Endothelial cell of umbilical vein (primary cell): ENCODE results near the gene SMAD7. TPM values are rescaled to one million over a fixed set of nuclear protein-coding genes. Genes with fewer than 3 reads are reported as not detected.

ENCODE experiments used
- BruUV-seq: library from RNA; stranded (reverse); fragments of 400-500 nt; replicated peaks from 2 replicates; lab custom pipeline; 2021; lab: Mats Ljungman, UMichigan
- CTCF ChIA-PET: fragments of 300-600, 350-600 bp; sonication (Branson Sonifier 250); formaldehyde crosslinking; loops from one replicate; lab custom pipeline; 2021; ENCODE audit warnings: antibody characterized with exemption, inconsistent platforms; lab: Charles Lee
- POLR2A ChIA-PET: fragments of 300-600, 350-600 bp; sonication (Branson Sonifier 250); formaldehyde crosslinking; loops from one replicate; lab custom pipeline; 2021; ENCODE audit warnings: antibody characterized with exemption, inconsistent platforms; lab: Charles Lee
- DNase-seq: peaks from one replicate; pipeline ENCODE4 v3.0.0-alpha.2; 2011; ENCODE audit warnings: low read depth, low spot score
- FAIRE-seq: peaks from 2 replicates; lab custom pipeline; 2011; peaks lifted over from hg19 to GRCh38; lab: Jason Lieb, UNC
- H2AFZ ChIP-seq: 2 replicates; pipeline ENCODE4 v1.6.0; 2012; ENCODE audit warnings: low read depth, low read length, control low read depth, inconsistent platforms
- H3K27ac ChIP-seq: 2 replicates; pipeline ENCODE4 v1.5.1; 2011; ENCODE audit warnings: low read depth, mild to moderate bottlenecking, control low read depth, low read length, moderate library complexity; ENCODE audit not compliant: insufficient read depth
- H3K27me3 ChIP-seq, 2 experiments: 2 replicates each; pipeline versions ENCODE4 v1.6.0 to v1.6.1; 2011; ENCODE audit warnings: low read length in 2 of 2, mixed read lengths in 1 of 2; ENCODE audit not compliant: control insufficient read depth in 2 of 2, insufficient read depth in 2 of 2
- H3K36me3 ChIP-seq, 2 experiments: 2 replicates in 1 of 2; 3 replicates in 1 of 2; pipeline ENCODE4 v1.5.1; 2011; ENCODE audit warnings: low read length in 2 of 2, mild to moderate bottlenecking in 1 of 2, moderate library complexity in 1 of 2; ENCODE audit not compliant: control insufficient read depth in 2 of 2, insufficient read depth in 2 of 2; ENCODE audit errors: extremely low read depth in 1 of 2
- H3K4me1 ChIP-seq: 3 replicates; pipeline ENCODE4 v1.5.1; 2011; ENCODE audit warnings: mild to moderate bottlenecking, low read length; ENCODE audit not compliant: control insufficient read depth, insufficient read depth; ENCODE audit errors: extremely low read depth
- H3K4me2 ChIP-seq: 2 replicates; pipeline ENCODE4 v1.6.1; 2011; ENCODE audit warnings: low read length, control low read depth, mixed read lengths; ENCODE audit not compliant: insufficient read depth
- H3K4me3 ChIP-seq, 3 experiments: fragments of 200-600 bp in 1 of 3; sonication (generic), shearing (Covaris generic) in 1 of 3; replicated peaks in 1 of 3; 2 replicates each; pipeline ENCODE4 v1.5.1; 2011 to 2016; ENCODE audit warnings: control low read depth in 3 of 3, low read length in 3 of 3, mild to moderate bottlenecking in 2 of 3, inconsistent platforms in 1 of 3, low read depth in 1 of 3, moderate library complexity in 1 of 3; ENCODE audit not compliant: insufficient read depth in 1 of 3
- H3K79me2 ChIP-seq: 2 replicates; pipeline ENCODE4 v1.6.0; 2012; ENCODE audit warnings: low read length, inconsistent platforms; ENCODE audit not compliant: control insufficient read depth, insufficient read depth
- H3K9ac ChIP-seq: replicated peaks from 2 replicates; pipeline ENCODE3; 2011; ENCODE audit warnings: low read length, control low read depth; ENCODE audit not compliant: insufficient read depth; ENCODE audit errors: extremely low read depth
- H3K9me1 ChIP-seq: replicated peaks from 3 replicates; pipeline ENCODE4 v1.6.0; 2011; ENCODE audit warnings: mild to moderate bottlenecking, low read length; ENCODE audit not compliant: control insufficient read depth, insufficient read depth; ENCODE audit errors: extremely low read depth
- H3K9me3 ChIP-seq: replicated peaks from 2 replicates; pipeline ENCODE4 v1.5.1; 2012; ENCODE audit warnings: low read length, inconsistent platforms; ENCODE audit not compliant: control insufficient read depth, insufficient read depth
- H4K20me1 ChIP-seq: replicated peaks from 2 replicates; pipeline ENCODE3; 2011; ENCODE audit warnings: mild to moderate bottlenecking, low read length; ENCODE audit not compliant: control insufficient read depth, insufficient read depth; ENCODE audit errors: extremely low read depth
- CTCF ChIP-seq, 2 donors: IDR thresholded peaks; 1 replicate in 1 of 2; 2 replicates in 1 of 2; pipeline ENCODE4 v1.5.1; 2011; ENCODE audit warnings: low read length in 2 of 2, mild to moderate bottlenecking in 2 of 2, moderate library complexity in 2 of 2, control low read depth in 1 of 2, inconsistent platforms in 1 of 2, low read depth in 1 of 2; ENCODE audit not compliant: insufficient read depth in 1 of 2; ENCODE audit errors: extremely low read depth in 1 of 2
- MYC ChIP-seq: IDR thresholded peaks from one replicate; pipeline ENCODE4 v1.6.1; 2011; ENCODE audit warnings: mild to moderate bottlenecking, low read depth, low read length
- POLR2A ChIP-seq: IDR thresholded peaks from 2 replicates; pipeline ENCODE4 v1.6.1; 2012; ENCODE audit warnings: low read depth, mild to moderate bottlenecking, control low read depth, low read length
- POLR2AphosphoS5 ChIP-seq: IDR thresholded peaks from 2 replicates; pipeline ENCODE4 v1.6.1; 2012; ENCODE audit warnings: low read depth, mild to moderate bottlenecking, control low read depth, low read length, moderate library complexity; ENCODE audit not compliant: insufficient read depth
- dilution Hi-C: fragments of 300-500 bp; cut with MboI; formaldehyde crosslinking; loops from one replicate; pipeline ENCODE4 v1.15.0; 2019; ENCODE audit warnings: low sequenced_read_pairs; ENCODE audit not compliant: extremely low pct_ligation_motif_present
- intact Hi-C: fragments of 100-400 bp; cut with micrococcal nuclease; formaldehyde crosslinking; loops from one replicate; pipeline ENCODE4 v1.10.0; 2022
- polyA plus RNA-seq, 4 experiments: library from polyadenylated mRNA; depleted of rRNA in 3 of 4; stranded (reverse) in 3 of 4; unstranded in 1 of 4; fragments of >200 nt; gene quantifications; 2 replicates each; pipeline versions ENCODE4 v1.2.1 to v1.2.3, GENCODE V29; 2011 to 2012; ENCODE audit warnings: missing spikeins in 1 of 4
- total RNA-seq: library from RNA; stranded (reverse); gene quantifications from 2 replicates; pipeline ENCODE4 v1.2.3, GENCODE V29; 2021

SMAD7 gene
- total and polyA plus RNA-seq, 2 donors (not counting 3 experiments of a cell fraction or from before 2014, with no cell fraction given): 3.6 to 8.0 TPM

- FAIRE-seq: peak; percentile 24
- dilution Hi-C loops: no loop called here
- H2AFZ ChIP-seq: no peak overlapping the region
These were observed 12.3 kb upstream of the SMAD7 start for GRCh38 chr18:48962994-48963561.

More at GRCh38 chr18:48962994-48963561, 12.3 kb upstream of the SMAD7 start:
- Histone ChIP-seq H3K9me1 (no peaks in the 10 kb centered on the region), H3K9ac (no peak overlapping the region), H3K27me3 (peaks cover 5 to 10% of the 10 kb centered on the region in 2 experiments), H3K36me3 (no peaks in the 10 kb centered on the region), H3K27ac (no peak overlapping the region), H3K4me1 (peaks cover 13% of the 10 kb centered on the region), H3K4me3 (no peak overlapping the region), H3K4me2 (no peak overlapping the region), H3K9me3 (no peaks in the 10 kb centered on the region), H4K20me1 (no peaks in the 10 kb centered on the region), H3K79me2 (no peaks in the 10 kb centered on the region)
- no peak for DNase-seq
- intact Hi-C loops: no loop called here
- no TSS peak for BruUV-seq
- TF ChIP-seq POLR2A (no peak), MYC (no peak), CTCF (IDR thresholded peaks at IDR 0.05; ENCODE audit: extremely low read depth in 1 of 2, insufficient read depth in 1 of 2, low read depth in 1 of 2, low read length in 2 of 2) (no peak), POLR2AphosphoS5 (no peak)
- POLR2A ChIA-PET: no interaction called here
- CTCF ChIA-PET: interaction anchor here (1.5 kb wide), 1 partner anchor 11 kb away, joined by 5 read pairs; no protein-coding TSS in a partner anchor
